ENCODE results near the gene COL15A1. TPM values are rescaled to one million over a fixed set of nuclear protein-coding genes. Genes with fewer than 3 reads are reported as not detected.
A peak's percentile ranks its signal among the peaks of the same experiment; 100 is the strongest.

COL15A1 gene
- total and polyA plus RNA-seq, 4 experiments from 2014 or later: not detected

GRCh38 chr9:99049641-99050040, 105.9 kb downstream of the COL15A1 start:
- H3K36me3 Mint-ChIP-seq: no peaks in the 10 kb centered on the region
- DNase-seq: no peak
- Histone ChIP-seq H3K4me3 (ENCODE audit: low read length in 2 of 2) (no peak overlapping the region), H3K27me3 (ENCODE audit: insufficient read depth, low read length) (no peaks in the 10 kb centered on the region), H3K4me1 (ENCODE audit: insufficient read depth, low read length) (peaks cover 31% of the 10 kb centered on the region), H3K27ac (ENCODE audit: low read depth, low read length) (no peak overlapping the region), H3K9me3 (ENCODE audit: control insufficient read depth in 1 of 2, low read length in 2 of 2) (no peaks in the 10 kb centered on the region), H3K36me3 (ENCODE audit: insufficient read depth, low read length) (no peaks in the 10 kb centered on the region)
- H3K9me3 Mint-ChIP-seq: peaks cover 0 to 10% (median 4%) of the 10 kb centered on the region in 8 donors
- intact Hi-C loops (cut with micrococcal nuclease): no loop called here
- H3K4me1 Mint-ChIP-seq: peaks cover 24 to 48% (median 36%) of the 10 kb centered on the region in 4 donors
- H3K4me3 Mint-ChIP-seq: no peak overlapping the region
- H3K27ac Mint-ChIP-seq: peak overlapping the region in 1 of 7 donors; percentile 25
- no peaks in the 10 kb centered on the region for H3K27me3 Mint-ChIP-seq
- POLR2A ChIA-PET (ENCODE audit: partially characterized antibody): interaction anchor here (1.1 kb wide), 1 partner anchor 55 kb away, joined by 5 read pairs; the partner anchor contains the start of gene TGFBR1
- CTCF ChIA-PET (ENCODE audit: partially characterized antibody): interaction anchor here (1.1 kb wide), 1 partner anchor 10 kb away, joined by 3 read pairs; no protein-coding TSS in a partner anchor

DNA sequence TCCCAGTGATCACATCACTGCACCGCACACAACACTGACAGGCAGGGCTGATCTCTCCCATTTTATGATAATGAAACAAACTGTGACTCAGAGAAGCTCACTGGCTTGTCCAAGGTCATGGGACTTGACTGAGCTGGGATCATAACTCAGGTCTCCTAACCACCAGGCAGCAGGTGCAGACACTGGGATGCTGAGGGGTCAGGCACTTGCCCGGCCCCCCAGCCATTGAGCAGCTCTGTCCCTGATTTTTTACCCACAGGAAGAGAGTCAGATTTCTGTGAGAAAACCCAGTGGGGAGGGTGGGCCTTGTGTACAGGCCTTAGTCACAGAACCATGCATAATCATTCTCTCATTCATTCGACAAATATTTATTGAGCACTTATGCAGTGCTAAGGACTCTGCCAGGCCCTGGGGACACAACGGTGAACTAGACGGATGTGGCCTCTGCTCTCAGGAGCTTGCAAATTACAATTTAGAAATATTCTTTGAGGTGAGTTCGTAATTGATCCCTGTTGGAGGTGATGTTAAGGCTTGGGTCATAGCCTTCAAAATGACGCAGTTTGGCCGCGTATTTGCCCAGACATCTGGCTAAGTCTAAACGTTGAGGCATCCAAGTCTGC, 106.7 kb downstream of the COL15A1 start:
- ChIA-PET CTCF (ENCODE audit: partially characterized antibody) (interaction anchor here (0.8 kb wide), 1 partner anchor 207 kb away, joined by 3 read pairs; no protein-coding TSS in a partner anchor), POLR2A (ENCODE audit: partially characterized antibody) (no interaction called here)
- H3K4me1 ChIP-seq (ENCODE audit: insufficient read depth, low read length): peaks cover 35% of the 10 kb centered on the region
- no peak overlapping the region for H3K27ac ChIP-seq (ENCODE audit: low read depth, low read length)
- intact Hi-C loops (cut with micrococcal nuclease): no loop called here
- Mint-ChIP-seq H3K4me1 (peaks cover 27 to 50% (median 38%) of the 10 kb centered on the region in 4 donors), H3K36me3 (no peaks in the 10 kb centered on the region), H3K4me3 (no peak overlapping the region), H3K27ac (no peak overlapping the region), H3K9me3 (peaks cover 0 to 5% (median under 1%) of the 10 kb centered on the region in 8 donors), H3K27me3 (no peaks in the 10 kb centered on the region)
- no peak for DNase-seq
- H3K9me3 ChIP-seq (ENCODE audit: control insufficient read depth in 1 of 2, low read length in 2 of 2): no peaks in the 10 kb centered on the region
- no peak overlapping the region for H3K4me3 ChIP-seq (ENCODE audit: low read length in 2 of 2)
- no peaks in the 10 kb centered on the region for H3K36me3 ChIP-seq (ENCODE audit: insufficient read depth, low read length)
- no peaks in the 10 kb centered on the region for H3K27me3 ChIP-seq (ENCODE audit: insufficient read depth, low read length)

DNA sequence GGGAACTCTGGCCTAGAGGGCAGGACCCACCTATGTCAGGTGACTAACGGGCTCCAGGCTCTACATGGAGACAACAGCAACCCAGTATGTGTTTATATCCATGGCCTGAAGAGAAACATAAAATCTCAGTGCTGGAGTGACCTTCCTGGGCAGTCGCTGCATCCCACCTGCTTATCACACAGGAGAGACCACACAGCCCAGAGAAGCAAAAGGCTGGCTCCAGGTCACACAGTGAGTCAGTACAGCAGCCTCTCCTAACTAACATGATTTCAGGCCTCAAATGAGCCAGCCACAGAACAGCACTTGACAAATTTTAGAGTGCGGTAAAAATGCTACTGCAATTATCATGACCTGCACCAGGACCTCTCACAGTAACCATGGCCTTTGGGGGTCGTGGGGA, 107.2 kb downstream of the COL15A1 start:
- H3K27me3 ChIP-seq (ENCODE audit: insufficient read depth, low read length): no peaks in the 10 kb centered on the region
- intact Hi-C loops (cut with micrococcal nuclease): no loop called here
- no peak overlapping the region for H3K4me3 Mint-ChIP-seq
- H3K9me3 ChIP-seq (ENCODE audit: control insufficient read depth in 1 of 2, low read length in 2 of 2): no peaks in the 10 kb centered on the region
- H3K4me1 Mint-ChIP-seq: peaks cover 32 to 55% (median 43%) of the 10 kb centered on the region in 4 donors
- H3K27ac Mint-ChIP-seq: no peak overlapping the region
- peaks cover 41% of the 10 kb centered on the region for H3K4me1 ChIP-seq (ENCODE audit: insufficient read depth, low read length)
- DNase-seq: no peak
- ChIA-PET POLR2A (ENCODE audit: partially characterized antibody) (interaction anchor here (0.6 kb wide), 1 partner anchor 12 kb away, joined by 3 read pairs; no protein-coding TSS in a partner anchor), CTCF (ENCODE audit: partially characterized antibody) (interaction anchor here (0.8 to 2.0 kb wide), 3 partner anchors 53 to 208 kb away, joined by 3 to 4 read pairs (median 4); no protein-coding TSS in a partner anchor)
- no peak overlapping the region for H3K27ac ChIP-seq (ENCODE audit: low read depth, low read length)
- H3K4me3 ChIP-seq (ENCODE audit: low read length in 2 of 2): no peak overlapping the region
- no peaks in the 10 kb centered on the region for H3K36me3 ChIP-seq (ENCODE audit: insufficient read depth, low read length)
- no peaks in the 10 kb centered on the region for H3K9me3 Mint-ChIP-seq
- no peaks in the 10 kb centered on the region for H3K27me3 Mint-ChIP-seq
- H3K36me3 Mint-ChIP-seq: no peaks in the 10 kb centered on the region

GRCh38 chr9:99051406-99051805, 107.7 kb downstream of the COL15A1 start:
- Mint-ChIP-seq H3K27me3 (no peaks in the 10 kb centered on the region), H3K27ac (no peak overlapping the region), H3K36me3 (no peaks in the 10 kb centered on the region), H3K4me1 (peaks cover 32 to 60% (median 47%) of the 10 kb centered on the region in 4 donors), H3K4me3 (no peak overlapping the region), H3K9me3 (no peaks in the 10 kb centered on the region)
- DNase-seq: no peak
- Histone ChIP-seq H3K9me3 (ENCODE audit: control insufficient read depth in 1 of 2, low read length in 2 of 2) (no peaks in the 10 kb centered on the region), H3K4me3 (ENCODE audit: low read length in 2 of 2) (no peak overlapping the region), H3K4me1 (ENCODE audit: insufficient read depth, low read length) (peaks cover 45% of the 10 kb centered on the region), H3K36me3 (ENCODE audit: insufficient read depth, low read length) (no peaks in the 10 kb centered on the region), H3K27me3 (ENCODE audit: insufficient read depth, low read length) (no peaks in the 10 kb centered on the region), H3K27ac (ENCODE audit: low read depth, low read length) (no peak overlapping the region)
- intact Hi-C loops (cut with micrococcal nuclease): no loop called here
- CTCF ChIA-PET (ENCODE audit: partially characterized antibody): interaction anchor here (0.6 to 2.0 kb wide), 4 partner anchors 15 to 208 kb away, joined by 3 to 4 read pairs (median 4); no protein-coding TSS in a partner anchor
- POLR2A ChIA-PET (ENCODE audit: partially characterized antibody): interaction anchor here (0.6 to 2.3 kb wide), 4 partner anchors 13 to 53 kb away, joined by 3 to 8 read pairs (median 4); partner anchors contain the start of gene TGFBR1

DNA sequence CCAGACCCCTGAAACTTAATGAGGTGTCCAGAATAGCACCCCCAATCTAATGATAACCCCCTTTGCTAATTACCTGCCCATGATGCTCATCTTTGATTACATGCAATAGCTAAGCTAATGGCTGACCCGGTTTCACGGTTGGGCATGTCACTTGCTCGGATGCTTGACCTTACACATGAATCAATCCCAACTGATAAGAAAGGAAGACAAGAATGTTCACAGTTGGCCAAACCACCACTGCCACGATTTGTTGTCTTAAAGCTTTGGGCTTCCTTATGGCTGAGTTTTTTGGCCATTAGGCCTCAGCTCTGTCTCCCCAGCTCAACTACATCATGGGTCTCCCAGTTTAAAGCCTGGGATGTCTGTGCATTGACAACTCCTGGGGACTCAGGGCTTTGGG, 108.1 kb downstream of the COL15A1 start:
- Mint-ChIP-seq H3K4me1 (peaks cover 36 to 64% (median 52%) of the 10 kb centered on the region in 4 donors), H3K36me3 (no peaks in the 10 kb centered on the region), H3K9me3 (no peaks in the 10 kb centered on the region), H3K27me3 (no peaks in the 10 kb centered on the region), H3K27ac (no peak overlapping the region), H3K4me3 (no peak overlapping the region)
- Histone ChIP-seq H3K27ac (ENCODE audit: low read depth, low read length) (no peak overlapping the region), H3K27me3 (ENCODE audit: insufficient read depth, low read length) (no peaks in the 10 kb centered on the region), H3K9me3 (ENCODE audit: control insufficient read depth in 1 of 2, low read length in 2 of 2) (no peaks in the 10 kb centered on the region), H3K4me3 (ENCODE audit: low read length in 2 of 2) (no peak overlapping the region), H3K4me1 (ENCODE audit: insufficient read depth, low read length) (peaks cover 50% of the 10 kb centered on the region), H3K36me3 (ENCODE audit: insufficient read depth, low read length) (no peaks in the 10 kb centered on the region)
- intact Hi-C loops (cut with micrococcal nuclease): no loop called here
- ChIA-PET POLR2A (ENCODE audit: partially characterized antibody) (interaction anchor here (1.1 to 2.3 kb wide), 3 partner anchors 17 to 52 kb away, joined by 3 to 8 read pairs (median 4); partner anchors contain the start of gene TGFBR1), CTCF (ENCODE audit: partially characterized antibody) (interaction anchor here (0.6 to 2.0 kb wide), 5 partner anchors 15 to 90 kb away, joined by 3 to 5 read pairs (median 4); partner anchors contain the start of gene TGFBR1)
- no peak for DNase-seq

GRCh38 chr9:99052815-99053715, 109.4 kb downstream of the COL15A1 start:
- no peaks in the 10 kb centered on the region for H3K9me3 Mint-ChIP-seq
- peak overlapping the region in 3 of 7 donors; percentile 11 to 71 (median 62) for H3K27ac Mint-ChIP-seq
- POLR2A ChIA-PET (ENCODE audit: partially characterized antibody): interaction anchor here (0.7 to 2.3 kb wide), 4 partner anchors 19 to 55 kb away, joined by 3 to 8 read pairs (median 3); partner anchors contain the start of gene TGFBR1
- CTCF ChIA-PET (ENCODE audit: partially characterized antibody): interaction anchor here (1.2 to 2.0 kb wide), 5 partner anchors 39 to 88 kb away, joined by 3 to 5 read pairs (median 4); partner anchors contain the start of gene TGFBR1
- peak overlapping the region in 2 of 8 donors; percentile 13 to 26 for H3K4me3 Mint-ChIP-seq
- no peak for DNase-seq
- no peaks in the 10 kb centered on the region for H3K36me3 Mint-ChIP-seq
- Histone ChIP-seq H3K9me3 (ENCODE audit: control insufficient read depth in 1 of 2, low read length in 2 of 2) (no peaks in the 10 kb centered on the region), H3K27me3 (ENCODE audit: insufficient read depth, low read length) (no peaks in the 10 kb centered on the region), H3K36me3 (ENCODE audit: insufficient read depth, low read length) (no peaks in the 10 kb centered on the region), H3K27ac (ENCODE audit: low read depth, low read length) (no peak overlapping the region), H3K4me1 (ENCODE audit: insufficient read depth, low read length) (peaks cover 62% of the 10 kb centered on the region), H3K4me3 (ENCODE audit: low read length in 2 of 2) (no peak overlapping the region)
- H3K4me1 Mint-ChIP-seq: peaks cover 47 to 76% (median 64%) of the 10 kb centered on the region in 4 donors
- intact Hi-C loops (cut with micrococcal nuclease): no loop called here
- H3K27me3 Mint-ChIP-seq: no peaks in the 10 kb centered on the region

Measured in CD4-positive, alpha-beta memory T cell (primary cell).